Prostate gland (tissue), 2 donors: ENCODE data around the gene UBE2U. TPM values are rescaled to one million over a fixed set of nuclear protein-coding genes. Genes with fewer than 3 reads are reported as not detected.

Experiments used
- DNase-seq: peaks from one replicate; pipeline ENCODE4 v3.0.0-alpha.2; 2019; ENCODE audit warnings: low spot score
- H3K27ac ChIP-seq, 2 donors: fragments of 200-600 bp; sonication (generic); 2 replicates each; pipeline ENCODE4 v1.5.1; 2017 to 2019
- H3K27me3 ChIP-seq: fragments of 200-600 bp; sonication (generic); replicated peaks from 2 replicates; pipeline ENCODE4 v1.5.1; 2019; ENCODE audit not compliant: insufficient read depth
- H3K36me3 ChIP-seq, 2 donors: fragments of 200-600 bp; sonication (generic); 1 replicate in 1 of 2; 2 replicates in 1 of 2; pipeline versions ENCODE4 v1.5.1 to v1.8.1; 2017 to 2019
- H3K4me1 ChIP-seq: fragments of 200-600 bp; sonication (generic); replicated peaks from 2 replicates; pipeline ENCODE4 v1.5.1; 2019
- H3K4me3 ChIP-seq, 2 donors: fragments of 200-600 bp; sonication (generic); 2 replicates each; pipeline ENCODE4 v1.5.1; 2017 to 2019
- H3K9me3 ChIP-seq: fragments of 200-600 bp; sonication (generic); 2 replicates; pipeline ENCODE4 v1.5.1; 2017
- CTCF ChIP-seq, 4 experiments: fragments of 200-600 bp in 2 of 4; fragments of 450-650 bp in 2 of 4; sonication (generic) in 2 of 4; IDR thresholded peaks; 1 replicate in 3 of 4; 2 replicates in 1 of 4; pipeline ENCODE4 v1.5.1; 2016 to 2019; ENCODE audit warnings: antibody characterized with exemption in 4 of 4, mild to moderate bottlenecking in 2 of 4, moderate library complexity in 2 of 4
- POLR2A ChIP-seq: fragments of 450-650 bp; IDR thresholded peaks from one replicate; pipeline ENCODE4 v1.6.1; 2016; ENCODE audit warnings: antibody characterized with exemption, mild to moderate bottlenecking
- POLR2AphosphoS5 ChIP-seq: sonication (generic); formaldehyde crosslinking; IDR thresholded peaks from one replicate; pipeline ENCODE4 v1.6.1; 2017; ENCODE audit warnings: antibody characterized with exemption
- WGBS: methylation state at CpG from one replicate; pipeline ENCODE4 v1.1.5; 2018; 5-methylcytosine and 5-hydroxymethylcytosine counted together
- intact Hi-C: fragments of 100-400 bp; cut with DNase I; formaldehyde crosslinking; loops from one replicate; pipeline ENCODE4 v1.14.2; 2022
- total RNA-seq, 2 donors: library from RNA; depleted of rRNA; stranded (reverse); fragments of >200 nt; gene quantifications; one replicate each; pipeline ENCODE4 v1.1.0, GENCODE V29; 2016

UBE2U gene
- total RNA-seq, 2 donors from 2014 or later: 1.8 TPM; not detected in 1

- intact Hi-C loops: no loop called here
- Histone ChIP-seq H3K9me3 (no peaks in the 10 kb centered on the region), H3K27ac (no peak overlapping the region), H3K4me1 (no peaks in the 10 kb centered on the region), H3K4me3 (no peak overlapping the region), H3K36me3 (no peaks in the 10 kb centered on the region), H3K27me3 (no peaks in the 10 kb centered on the region)
- no peak for TF ChIP-seq POLR2A
- TF ChIP-seq POLR2AphosphoS5: no peak
- TF ChIP-seq CTCF (IDR thresholded peaks at IDR 0.05): no peak
- 88% methylated on average over 8 of the region's 8 CpGs for WGBS
- DNase-seq: no peak
Measured at GRCh38 chr1:64296459-64296858, 93.0 kb downstream of the UBE2U start.

GRCh38 chr1:64302194-64302593 lies 98.8 kb downstream of the UBE2U start:
- H3K27ac ChIP-seq: no peak overlapping the region
- no peaks in the 10 kb centered on the region for H3K9me3 ChIP-seq
- intact Hi-C loops: no loop called here
- no peak for DNase-seq
- H3K4me3 ChIP-seq: no peak overlapping the region
- no peaks in the 10 kb centered on the region for H3K36me3 ChIP-seq
- TF ChIP-seq POLR2AphosphoS5: no peak
- H3K27me3 ChIP-seq: no peaks in the 10 kb centered on the region
- no peaks in the 10 kb centered on the region for H3K4me1 ChIP-seq
- WGBS: 92% methylated on average over 3 of the region's 3 CpGs

GRCh38 chr1:64302971-64303370 lies 99.5 kb downstream of the UBE2U start:
- DNase-seq: no peak
- no peaks in the 10 kb centered on the region for H3K36me3 ChIP-seq
- no peak overlapping the region for H3K27ac ChIP-seq
- whole genome bisulfite sequencing: 85% methylated on average over 2 of the region's 2 CpGs
- H3K9me3 ChIP-seq: no peaks in the 10 kb centered on the region
- H3K4me3 ChIP-seq: no peak overlapping the region
- TF ChIP-seq POLR2AphosphoS5 (no peak), POLR2A (no peak), CTCF (IDR thresholded peaks at IDR 0.05) (no peak)
- intact Hi-C loops: no loop called here
- H3K4me1 ChIP-seq: no peaks in the 10 kb centered on the region
- H3K27me3 ChIP-seq: no peaks in the 10 kb centered on the region

GRCh38 chr1:64304823-64305222 lies 101.4 kb downstream of the UBE2U start:
- DNase-seq: no peak
- no peak for TF ChIP-seq CTCF (IDR thresholded peaks at IDR 0.05)
- TF ChIP-seq POLR2A: no peak
- TF ChIP-seq POLR2AphosphoS5: no peak
- intact Hi-C loops: no loop called here

GRCh38 chr1:64308866-64309265 lies 105.4 kb downstream of the UBE2U start:
- no peak overlapping the region for H3K27ac ChIP-seq
- no peak for DNase-seq
- H3K36me3 ChIP-seq: no peaks in the 10 kb centered on the region
- no peaks in the 10 kb centered on the region for H3K27me3 ChIP-seq
- no peak overlapping the region for H3K4me3 ChIP-seq
- TF ChIP-seq POLR2AphosphoS5 (no peak), POLR2A (no peak), CTCF (IDR thresholded peaks at IDR 0.05) (no peak)
- no peaks in the 10 kb centered on the region for H3K4me1 ChIP-seq
- H3K9me3 ChIP-seq: no peaks in the 10 kb centered on the region
- intact Hi-C loops: no loop called here
- 49% methylated on average over 6 of the region's 6 CpGs for WGBS

More at GRCh38 chr1:64304823-64305222, 101.4 kb downstream of the UBE2U start:
- no peaks in the 10 kb centered on the region for H3K36me3 ChIP-seq
- no peaks in the 10 kb centered on the region for H3K9me3 ChIP-seq
- H3K27ac ChIP-seq: no peak overlapping the region
- no peaks in the 10 kb centered on the region for H3K27me3 ChIP-seq
- H3K4me3 ChIP-seq: no peak overlapping the region
- H3K4me1 ChIP-seq: no peaks in the 10 kb centered on the region
